Measurements from ENCODE around the gene KIAA0586. TPM values are rescaled to one million over a fixed set of nuclear protein-coding genes. Genes with fewer than 3 reads are reported as not detected.

The KIAA0586 gene
- total RNA-seq, 2 donors from 2014 or later, result 8.9 to 11.9 TPM

GRCh38 chr14:58553959-58554358 lies 126.4 kb downstream of the KIAA0586 start:
- Histone ChIP-seq H3K4me1 (no peaks in the 10 kb centered on the region), H3K4me3 (no peak overlapping the region), H3K9me3 (no peaks in the 10 kb centered on the region), H3K27ac (no peak overlapping the region), H3K27me3 (no peaks in the 10 kb centered on the region), H3K36me3 (no peaks in the 10 kb centered on the region)
- no peak for TF ChIP-seq CTCF (IDR thresholded peaks at IDR 0.05)
- no peak for DNase-seq (ENCODE audit: low spot score)

- no peak for TF ChIP-seq CTCF (IDR thresholded peaks at IDR 0.05)
- Histone ChIP-seq H3K4me1 (no peaks in the 10 kb centered on the region), H3K27me3 (no peaks in the 10 kb centered on the region), H3K27ac (no peak overlapping the region), H3K4me3 (no peak overlapping the region), H3K9me3 (no peaks in the 10 kb centered on the region), H3K36me3 (no peaks in the 10 kb centered on the region)
- no peak for DNase-seq (ENCODE audit: low spot score)
Observed at GRCh38 chr14:58555647-58556046, 128.1 kb downstream of the KIAA0586 start.

DNA sequence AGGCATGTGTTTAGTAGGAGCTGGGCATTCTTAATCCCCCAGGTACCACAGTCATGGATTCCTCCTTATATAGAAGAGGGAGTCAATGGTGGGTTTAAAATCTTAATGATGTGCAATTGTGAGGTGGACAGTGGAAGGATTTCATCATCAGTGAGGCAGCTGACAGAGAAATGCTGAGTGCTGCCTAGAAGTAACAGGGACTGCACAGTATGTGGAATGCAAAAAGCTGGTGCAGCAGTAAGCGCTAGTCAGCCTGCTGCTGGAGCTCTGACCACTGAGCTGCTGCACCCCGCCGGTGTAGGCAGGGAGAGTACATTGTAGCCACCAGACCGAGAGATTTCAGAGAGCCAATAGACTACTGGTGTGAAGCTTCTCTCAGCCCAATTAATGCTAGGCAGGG lies 129.7 kb downstream of the KIAA0586 start:
- H3K4me1 ChIP-seq, result no peaks in the 10 kb centered on the region
- no peak for TF ChIP-seq CTCF (IDR thresholded peaks at IDR 0.05)

DNA sequence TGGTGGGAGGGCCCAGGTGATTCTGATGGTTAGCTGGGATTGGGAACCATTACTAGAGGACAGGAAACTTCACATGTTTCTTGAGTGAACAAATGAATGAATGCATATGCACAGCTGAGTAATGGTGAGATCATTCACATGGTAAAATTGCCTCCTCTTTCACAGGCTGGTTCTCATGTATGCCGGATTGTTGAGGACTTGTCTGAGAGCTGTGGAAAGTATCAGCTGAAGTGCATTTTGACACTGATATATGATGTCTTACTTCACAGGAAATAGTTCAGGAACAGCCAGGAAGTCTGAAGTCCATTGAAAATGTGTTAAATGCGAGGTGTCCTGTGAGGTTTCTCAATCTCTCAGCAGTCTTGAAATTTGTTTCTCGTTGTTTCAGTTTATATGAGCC lies 132.7 kb downstream of the KIAA0586 start:
- TF ChIP-seq CTCF (IDR thresholded peaks at IDR 0.05), result no peak
- Histone ChIP-seq H3K4me1 (no peaks in the 10 kb centered on the region), H3K9me3 (no peaks in the 10 kb centered on the region), H3K4me3 (no peak overlapping the region), H3K27ac (no peak overlapping the region), H3K27me3 (no peaks in the 10 kb centered on the region), H3K36me3 (no peaks in the 10 kb centered on the region)
- DNase-seq (ENCODE audit: low spot score), result no peak

More for the DNA sequence above, 129.7 kb downstream of the KIAA0586 start:
- Histone ChIP-seq H3K27me3 (no peaks in the 10 kb centered on the region), H3K36me3 (no peaks in the 10 kb centered on the region), H3K9me3 (no peaks in the 10 kb centered on the region), H3K4me3 (no peak overlapping the region), H3K27ac (no peak overlapping the region)
- DNase-seq (ENCODE audit: low spot score), result no peak

- H3K27me3 ChIP-seq, result no peaks in the 10 kb centered on the region
- no peaks in the 10 kb centered on the region for H3K4me1 ChIP-seq
- DNase-seq (ENCODE audit: low spot score), result no peak
- H3K4me3 ChIP-seq, result no peak overlapping the region
- no peaks in the 10 kb centered on the region for H3K36me3 ChIP-seq
- no peaks in the 10 kb centered on the region for H3K9me3 ChIP-seq
- no peak overlapping the region for H3K27ac ChIP-seq
- no peak for TF ChIP-seq CTCF (IDR thresholded peaks at IDR 0.05)
Observed at GRCh38 chr14:58562141-58562540, 134.6 kb downstream of the KIAA0586 start.

GRCh38 chr14:58563978-58564377 lies 136.5 kb downstream of the KIAA0586 start:
- Histone ChIP-seq H3K36me3 (no peaks in the 10 kb centered on the region), H3K27ac (no peak overlapping the region), H3K4me1 (no peaks in the 10 kb centered on the region), H3K9me3 (no peaks in the 10 kb centered on the region), H3K27me3 (no peaks in the 10 kb centered on the region), H3K4me3 (no peak overlapping the region)
- no peak for DNase-seq (ENCODE audit: low spot score)
- no peak for TF ChIP-seq CTCF (IDR thresholded peaks at IDR 0.05)

Data from right atrium auricular region (tissue), 2 donors.